Hematopoietic multipotent progenitor cell treated with erythropoietin and hydrocortisone succinate and interleukin-3 and kit ligand, for 15 days (in vitro differentiated cells): ENCODE results near the gene HS3ST4.
A peak's percentile ranks its signal among the peaks of the same experiment; 100 is the strongest.
"Not testable (repeated sequence)": the region's sequence is repeated elsewhere in the genome, so short reads cannot be mapped to it uniquely, and the experiment has no call there.

Experiments used
- DNase-seq: peaks from one replicate; pipeline ENCODE4 v3.0.0-alpha.2; 2015; ENCODE audit warnings: low spot score

HS3ST4 gene

DNA sequence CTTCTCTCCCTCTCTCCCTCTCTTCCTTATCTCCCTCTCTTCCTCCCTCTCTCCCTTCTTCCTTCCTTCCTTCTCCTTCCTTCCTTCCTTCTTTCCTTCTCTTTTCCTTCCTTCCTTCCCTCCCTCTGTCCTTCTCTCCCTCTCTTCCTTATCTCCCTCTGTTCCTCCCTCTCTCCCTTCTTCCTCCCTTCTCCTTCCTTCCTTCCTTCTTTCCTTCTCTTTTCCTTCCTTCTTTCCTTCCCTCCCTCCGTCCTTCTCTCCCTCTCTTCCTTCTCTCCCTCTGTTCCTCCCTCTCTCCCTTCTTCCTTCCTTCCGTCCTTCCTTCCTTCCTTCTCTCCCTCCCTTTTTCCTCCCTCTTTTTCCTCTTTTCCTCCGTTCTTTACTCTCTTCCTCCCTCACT lies 38.6 kb downstream of the HS3ST4 start:
- DNase-seq, result no peak

DNA sequence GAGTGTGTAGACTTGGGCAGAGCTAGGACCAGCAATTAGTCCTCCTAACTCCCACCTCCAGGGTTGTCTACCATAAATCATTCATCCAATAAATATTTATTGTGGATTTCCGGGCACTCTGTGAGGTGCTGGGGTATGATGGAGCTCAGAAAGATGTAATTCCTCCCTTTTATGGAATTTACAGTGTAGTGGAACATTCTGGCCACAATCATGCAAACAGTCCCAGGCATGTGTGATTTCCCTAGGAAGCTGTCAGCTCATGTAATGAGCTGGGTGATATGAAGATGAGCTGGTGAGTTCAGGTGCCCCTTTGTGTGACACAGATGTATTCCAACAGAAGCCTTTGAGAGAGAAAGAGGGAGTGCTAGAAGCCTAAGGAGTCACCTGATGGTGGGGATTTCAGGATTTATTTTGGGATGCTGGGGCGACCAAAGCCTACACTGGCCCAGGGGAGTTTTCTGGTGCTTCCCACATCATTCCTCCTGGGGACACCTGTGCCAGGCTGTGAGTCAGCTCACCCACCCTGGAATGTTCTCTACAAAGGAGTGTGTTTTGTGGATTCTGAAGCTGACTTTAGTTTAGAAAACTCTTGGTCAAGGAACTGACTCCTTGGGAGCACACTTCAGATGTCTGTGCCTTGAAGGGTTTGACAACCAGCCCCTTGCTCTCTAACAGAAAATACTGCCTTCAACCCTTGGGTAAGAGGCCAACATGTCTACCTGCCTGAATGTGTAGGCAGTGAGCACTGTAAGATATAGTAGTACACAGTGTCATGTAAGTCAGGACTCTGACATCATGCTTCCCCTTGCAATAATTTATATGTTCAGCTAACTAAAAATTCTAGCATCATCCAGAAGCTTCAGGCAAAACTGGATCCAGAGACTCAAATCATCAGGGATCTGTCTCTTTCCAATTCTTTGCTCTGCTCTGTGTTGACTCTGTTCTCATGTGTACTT lies 42.9 kb downstream of the HS3ST4 start:
- DNase-seq, result no peak

DNA sequence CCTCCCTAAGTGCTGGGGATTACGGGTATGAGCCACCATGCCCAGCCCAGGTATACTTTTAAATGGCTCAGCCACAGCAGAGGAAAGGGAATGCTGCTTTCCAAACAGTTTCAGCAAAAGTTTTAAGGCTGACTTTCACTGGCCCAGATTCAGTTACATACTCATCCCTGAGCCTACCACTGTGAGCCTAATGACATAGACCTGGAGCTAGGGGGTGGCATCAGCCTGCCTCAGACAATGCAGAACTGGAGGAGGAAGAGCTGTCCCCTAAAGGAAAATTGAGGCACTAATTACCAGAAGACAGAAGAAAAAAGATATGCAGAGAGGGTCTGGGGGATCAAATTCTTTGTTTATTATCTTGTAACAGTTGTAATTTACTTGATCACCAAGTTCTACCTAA lies 43.9 kb downstream of the HS3ST4 start:
- no peak for DNase-seq

GRCh38 chr16:25747160-25747758 lies 55.5 kb downstream of the HS3ST4 start:
- DNase-seq, result no peak

DNA sequence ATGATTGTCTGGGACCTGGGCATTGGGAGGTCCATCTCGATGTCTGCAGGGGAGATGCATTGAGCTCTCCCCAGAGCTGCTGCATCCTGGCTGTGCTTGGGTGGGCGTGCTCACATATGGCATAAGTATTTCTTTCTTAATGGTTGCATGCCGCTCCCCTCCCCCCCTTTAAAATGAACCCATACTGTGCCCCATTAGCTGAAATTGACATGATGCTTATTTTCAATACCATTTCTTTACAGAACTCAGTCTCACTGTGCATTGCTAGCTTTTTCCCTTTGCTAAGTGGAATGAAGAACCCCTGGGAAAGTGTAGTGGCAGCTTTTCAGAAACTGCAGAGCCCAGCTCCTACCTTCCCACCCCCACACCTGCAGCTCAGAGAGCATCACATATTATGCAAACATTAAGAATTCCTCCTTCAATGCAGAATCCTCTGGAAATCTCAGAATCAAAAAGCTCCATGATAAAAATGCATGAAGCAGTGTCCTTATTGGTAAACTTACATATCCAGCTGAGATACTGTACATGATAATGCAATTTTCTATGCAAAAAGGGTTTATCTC lies 56.4 kb downstream of the HS3ST4 start:
- DNase-seq, result no peak

DNA sequence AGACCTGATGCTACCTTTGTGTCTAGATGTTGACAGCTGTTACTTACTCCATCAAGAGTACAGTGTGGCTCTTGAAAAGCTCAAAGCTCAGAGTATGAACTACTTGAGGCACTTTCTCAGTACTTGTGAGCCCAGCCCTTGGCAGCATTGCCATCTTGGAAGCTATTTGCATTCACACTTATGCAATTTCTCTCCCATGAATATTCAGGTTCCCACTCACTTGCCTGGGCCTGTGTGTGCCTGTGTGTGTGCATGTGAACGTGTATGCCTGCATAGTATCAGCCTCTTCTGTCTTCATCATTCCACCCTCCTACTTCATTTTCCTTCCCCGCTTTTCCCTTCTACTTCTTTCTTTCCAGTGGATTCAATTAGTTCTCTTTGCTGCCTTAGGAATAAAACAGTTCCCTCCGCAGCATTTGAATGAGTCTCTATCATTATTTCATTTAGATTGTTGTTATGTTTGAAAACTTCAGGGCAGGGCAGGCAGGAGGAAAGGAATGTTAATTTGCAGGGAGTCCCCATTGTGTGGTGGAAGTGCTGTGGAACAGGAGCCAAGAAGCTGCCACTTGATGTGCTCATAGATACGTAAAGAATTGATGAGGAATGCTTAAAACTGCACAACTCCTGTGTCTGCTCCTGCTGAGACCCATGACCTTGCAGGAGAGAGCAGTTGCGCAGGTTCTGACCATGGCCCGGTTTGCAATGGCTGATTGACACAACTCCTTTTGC lies 58.9 kb downstream of the HS3ST4 start:
- no peak for DNase-seq

GRCh38 chr16:25751230-25751835 lies 59.6 kb downstream of the HS3ST4 start:
- DNase-seq, result no peak

DNA sequence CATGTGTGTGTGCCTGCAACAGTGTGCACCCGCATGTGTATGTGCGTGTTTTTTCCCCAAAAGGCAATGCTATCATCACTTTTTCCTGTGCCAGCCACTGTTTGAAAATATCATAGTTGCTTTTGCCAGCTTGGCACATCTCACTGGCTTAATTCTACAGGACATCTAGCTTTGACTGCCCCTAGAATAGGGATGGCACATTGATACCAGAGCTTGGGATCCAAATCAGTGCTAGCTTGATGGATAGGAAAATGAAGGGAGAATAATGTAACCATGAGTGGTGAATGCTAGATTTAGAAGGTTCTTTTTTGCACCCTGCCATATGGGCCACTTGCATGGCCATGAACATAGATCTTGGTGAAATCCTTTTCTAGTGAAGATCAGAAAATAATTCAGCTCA lies 72.7 kb downstream of the HS3ST4 start:
- no peak for DNase-seq

DNA sequence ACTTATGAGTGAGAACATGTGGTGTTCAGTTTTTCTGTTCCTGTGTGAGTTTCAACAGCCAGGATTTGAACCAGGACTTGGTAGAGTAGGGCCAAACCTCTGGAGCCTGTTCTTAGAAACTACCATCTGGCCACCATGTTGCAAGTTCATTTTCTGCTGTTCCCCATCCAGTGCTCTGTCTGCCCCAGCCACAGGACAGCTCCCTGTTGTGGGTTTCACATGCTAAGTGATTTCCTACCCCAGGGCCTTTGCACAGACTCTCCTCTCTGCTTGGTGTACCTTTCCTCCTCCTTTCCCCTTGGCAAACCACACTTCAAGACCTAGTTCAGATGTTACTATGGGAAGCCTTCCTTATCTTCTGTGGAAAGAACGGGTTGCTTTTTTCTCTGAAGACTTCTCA lies 79.5 kb downstream of the HS3ST4 start:
- no peak for DNase-seq

DNA sequence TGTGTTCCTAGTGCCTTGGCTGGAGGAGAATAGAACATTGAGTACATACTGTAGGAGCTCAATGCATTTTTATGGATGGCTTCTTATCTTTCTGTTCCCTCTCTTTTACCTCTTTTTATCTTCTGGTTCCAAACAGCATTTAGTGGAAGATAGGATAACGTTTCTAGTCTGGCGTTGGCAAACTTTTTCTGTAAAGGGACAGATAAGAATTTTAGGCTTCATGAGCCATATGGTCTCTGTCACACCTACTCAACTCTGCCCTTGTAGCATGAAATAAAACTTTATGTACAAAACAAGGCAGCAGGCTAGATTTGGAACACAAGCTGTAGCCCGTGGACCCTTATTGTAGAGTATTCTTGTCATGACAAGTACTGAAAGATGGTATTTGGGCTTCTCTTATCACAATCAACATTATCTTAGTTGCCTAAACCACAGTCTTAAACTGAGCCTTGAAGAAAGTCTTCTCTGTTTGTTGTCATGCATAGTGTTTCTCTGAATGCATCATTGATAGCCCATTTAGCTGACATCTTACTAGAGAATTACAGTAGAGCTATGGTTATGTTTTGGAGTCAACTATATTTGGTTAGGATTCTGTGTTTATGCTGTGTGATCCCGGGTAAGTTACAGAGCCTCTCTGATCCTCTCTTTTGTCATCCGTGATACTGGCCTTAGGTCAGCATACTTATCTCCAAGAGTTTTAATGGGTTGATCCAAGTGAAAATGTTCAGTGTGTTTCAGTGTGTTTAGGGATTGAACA lies 80.2 kb downstream of the HS3ST4 start:
- DNase-seq, result peak; percentile 51

DNA sequence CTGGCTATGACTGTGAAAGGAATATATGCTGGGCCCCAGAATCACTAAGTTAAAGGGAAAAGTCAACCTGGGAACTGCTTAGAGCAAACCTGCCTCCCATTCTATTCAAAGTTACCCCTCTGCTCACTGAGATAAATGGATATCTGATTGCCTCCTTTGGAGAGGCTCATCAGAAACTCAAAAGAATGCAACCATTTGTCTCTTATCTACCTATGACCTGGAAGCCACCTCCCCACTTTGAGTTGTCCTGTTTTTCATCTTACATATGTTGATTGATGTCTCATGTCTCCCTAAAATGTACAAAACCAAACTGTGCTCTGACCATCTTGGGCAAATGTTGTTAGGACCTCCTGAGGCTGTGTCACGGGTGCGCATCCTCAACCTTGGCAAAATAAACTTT lies 84.5 kb downstream of the HS3ST4 start:
- not testable (repeated sequence) for DNase-seq

GRCh38 chr16:25783226-25783625 lies 91.5 kb downstream of the HS3ST4 start:
- DNase-seq, result no peak

- DNase-seq, result no peak
Measured at GRCh38 chr16:25785361-25785760, 93.6 kb downstream of the HS3ST4 start.

GRCh38 chr16:25786748-25787147 lies 95.0 kb downstream of the HS3ST4 start:
- DNase-seq, result no peak

GRCh38 chr16:25788637-25789036 lies 96.9 kb downstream of the HS3ST4 start:
- DNase-seq, result no peak

- DNase-seq, result no peak
Measured at GRCh38 chr16:25796239-25796638, 104.5 kb downstream of the HS3ST4 start.

GRCh38 chr16:25798065-25798464 lies 106.3 kb downstream of the HS3ST4 start:
- no peak for DNase-seq

- no peak for DNase-seq
Measured at GRCh38 chr16:25799816-25800215, 108.1 kb downstream of the HS3ST4 start.

- DNase-seq, result no peak
Measured at GRCh38 chr16:25812215-25812614, 120.5 kb downstream of the HS3ST4 start.

- DNase-seq, result no peak
Measured at GRCh38 chr16:25817295-25817694, 125.5 kb downstream of the HS3ST4 start.

DNA sequence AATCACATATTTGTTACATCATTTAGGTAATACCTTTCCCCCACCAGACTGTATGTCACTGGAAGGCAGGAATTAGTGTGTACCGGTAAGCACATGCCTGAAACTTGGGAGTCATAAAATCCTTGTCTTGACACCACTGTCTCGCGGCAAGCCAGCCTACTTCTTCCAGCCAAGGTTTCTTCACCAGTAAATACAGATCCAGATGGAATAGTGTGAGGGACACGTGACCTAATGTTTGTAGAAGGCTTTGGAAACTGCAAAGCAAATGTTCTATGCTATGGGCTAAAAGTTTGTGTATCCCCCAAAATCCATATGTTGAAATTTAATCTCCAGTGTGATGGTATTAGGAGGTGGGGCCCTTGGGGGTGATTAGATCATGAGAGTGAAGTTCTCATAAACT lies 126.1 kb downstream of the HS3ST4 start:
- no peak for DNase-seq
